GM12875 (cell line): ENCODE results near the gene ZNF526.
A peak's percentile ranks its signal among the peaks of the same experiment; 100 is the strongest.

Source experiments
- H3K4me3 ChIP-seq: one replicate; pipeline ENCODE4 v1.5.1; 2011; ENCODE audit warnings: low read depth, low read length, control low read depth
- TF ChIP-seq, protein P1 (sequence below): IDR thresholded peaks from 2 replicates; pipeline ENCODE4 v1.5.1; 2011; ENCODE audit warnings: low read depth, mild to moderate bottlenecking, control low read depth, inconsistent platforms, low read length, moderate library complexity, borderline replicate concordance; ENCODE audit not compliant: insufficient read depth

Gene ZNF526

DNA sequence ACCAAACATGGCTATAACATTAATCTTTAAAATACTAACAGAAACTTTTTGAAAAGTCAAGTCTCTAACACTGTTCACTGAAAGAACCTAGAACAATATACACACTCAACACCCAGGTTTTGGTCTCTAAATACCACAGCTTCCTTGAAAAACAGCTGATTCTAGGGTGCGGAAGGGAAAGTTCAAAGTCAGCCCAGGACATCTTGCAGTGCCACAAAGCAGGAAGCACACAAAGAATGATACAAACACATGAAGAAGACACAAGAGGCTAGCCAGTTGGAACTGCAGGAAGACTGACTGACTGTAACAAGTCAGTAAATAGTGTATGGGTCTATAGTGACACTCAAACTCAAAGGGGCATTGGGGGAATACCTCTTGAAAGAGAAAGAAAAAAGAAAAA is 7.2 kb upstream of the ZNF526 start:
- H3K4me3 ChIP-seq = no peak overlapping the region
- TF ChIP-seq, protein P1, sequence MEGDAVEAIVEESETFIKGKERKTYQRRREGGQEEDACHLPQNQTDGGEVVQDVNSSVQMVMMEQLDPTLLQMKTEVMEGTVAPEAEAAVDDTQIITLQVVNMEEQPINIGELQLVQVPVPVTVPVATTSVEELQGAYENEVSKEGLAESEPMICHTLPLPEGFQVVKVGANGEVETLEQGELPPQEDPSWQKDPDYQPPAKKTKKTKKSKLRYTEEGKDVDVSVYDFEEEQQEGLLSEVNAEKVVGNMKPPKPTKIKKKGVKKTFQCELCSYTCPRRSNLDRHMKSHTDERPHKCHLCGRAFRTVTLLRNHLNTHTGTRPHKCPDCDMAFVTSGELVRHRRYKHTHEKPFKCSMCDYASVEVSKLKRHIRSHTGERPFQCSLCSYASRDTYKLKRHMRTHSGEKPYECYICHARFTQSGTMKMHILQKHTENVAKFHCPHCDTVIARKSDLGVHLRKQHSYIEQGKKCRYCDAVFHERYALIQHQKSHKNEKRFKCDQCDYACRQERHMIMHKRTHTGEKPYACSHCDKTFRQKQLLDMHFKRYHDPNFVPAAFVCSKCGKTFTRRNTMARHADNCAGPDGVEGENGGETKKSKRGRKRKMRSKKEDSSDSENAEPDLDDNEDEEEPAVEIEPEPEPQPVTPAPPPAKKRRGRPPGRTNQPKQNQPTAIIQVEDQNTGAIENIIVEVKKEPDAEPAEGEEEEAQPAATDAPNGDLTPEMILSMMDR = no peak

DNA sequence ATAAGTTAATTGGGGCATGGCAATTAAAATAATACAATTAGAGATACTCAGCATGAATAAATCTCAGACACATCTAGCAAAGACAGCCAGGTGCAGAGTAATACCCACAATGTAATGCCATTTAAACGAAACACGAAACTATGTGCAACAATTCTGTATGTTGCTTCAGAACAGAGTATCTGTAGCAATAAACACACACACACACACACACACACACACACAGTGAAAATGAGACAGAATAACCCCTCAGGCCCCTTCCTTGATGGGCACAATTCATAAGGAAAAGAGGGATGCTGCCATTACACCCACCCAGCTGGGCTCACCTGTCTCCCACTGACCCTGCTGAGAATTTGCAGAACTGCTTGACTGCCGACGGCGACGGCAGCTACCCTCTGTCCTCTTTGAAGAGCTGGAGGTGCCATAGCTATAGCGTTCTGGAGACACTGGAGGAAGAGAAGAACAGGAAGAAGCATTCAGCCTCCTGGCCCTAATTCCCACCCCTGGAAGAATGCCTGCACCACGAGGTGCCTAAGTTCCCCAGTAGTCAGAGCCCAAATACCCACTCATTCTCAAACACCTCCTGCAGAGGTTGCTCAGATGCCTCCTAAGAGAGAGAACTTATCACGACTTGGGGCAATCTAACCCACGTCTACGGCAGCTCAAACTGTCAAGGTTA is 5.2 kb upstream of the ZNF526 start:
- TF ChIP-seq, protein P1 = no peak
- no peak overlapping the region for H3K4me3 ChIP-seq

DNA sequence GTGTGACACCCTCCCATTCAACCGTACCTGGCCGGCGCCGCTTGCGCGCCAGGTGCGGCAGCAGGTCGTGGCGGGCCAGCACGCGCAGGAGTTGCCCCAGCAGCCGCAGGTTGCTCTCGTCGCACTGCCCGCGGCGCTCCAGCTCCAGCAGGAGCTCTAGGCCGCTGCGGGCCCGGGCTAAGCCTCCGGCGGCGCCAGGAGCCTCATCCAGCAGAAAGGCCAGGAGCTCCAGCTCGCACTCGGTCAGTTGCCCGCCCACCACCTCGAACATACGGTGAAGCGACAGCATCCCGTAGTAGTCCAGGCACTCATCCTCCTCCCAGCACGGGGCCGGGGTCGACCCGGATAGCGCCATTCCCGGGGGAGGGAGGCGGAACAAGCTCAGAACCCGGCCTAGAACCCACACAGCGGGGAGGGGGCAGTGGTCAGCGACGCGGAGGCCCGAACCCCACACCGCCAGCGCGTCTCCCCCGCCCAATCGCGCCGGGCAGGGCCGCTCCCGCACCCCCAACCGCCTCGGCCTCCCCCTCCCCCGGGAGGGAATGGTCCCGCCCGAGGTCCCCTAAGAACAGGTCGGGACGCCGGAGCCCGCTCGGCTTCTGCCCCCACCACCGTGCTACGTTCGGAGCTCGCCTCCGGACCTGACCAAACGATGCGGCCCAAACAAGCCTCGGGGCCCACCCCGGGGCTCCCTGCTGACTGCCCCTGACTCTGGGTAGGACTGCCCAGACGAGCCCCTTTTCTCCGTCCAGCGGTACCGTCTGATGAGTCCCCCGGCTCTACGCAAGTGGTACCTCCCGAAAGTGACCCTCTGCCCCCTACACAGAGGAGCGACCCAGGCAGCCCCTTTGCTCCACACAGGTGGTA is 3.2 kb upstream of the ZNF526 start:
- H3K4me3 ChIP-seq = peak overlapping the region; percentile 57
- TF ChIP-seq, protein P1 = no peak

DNA sequence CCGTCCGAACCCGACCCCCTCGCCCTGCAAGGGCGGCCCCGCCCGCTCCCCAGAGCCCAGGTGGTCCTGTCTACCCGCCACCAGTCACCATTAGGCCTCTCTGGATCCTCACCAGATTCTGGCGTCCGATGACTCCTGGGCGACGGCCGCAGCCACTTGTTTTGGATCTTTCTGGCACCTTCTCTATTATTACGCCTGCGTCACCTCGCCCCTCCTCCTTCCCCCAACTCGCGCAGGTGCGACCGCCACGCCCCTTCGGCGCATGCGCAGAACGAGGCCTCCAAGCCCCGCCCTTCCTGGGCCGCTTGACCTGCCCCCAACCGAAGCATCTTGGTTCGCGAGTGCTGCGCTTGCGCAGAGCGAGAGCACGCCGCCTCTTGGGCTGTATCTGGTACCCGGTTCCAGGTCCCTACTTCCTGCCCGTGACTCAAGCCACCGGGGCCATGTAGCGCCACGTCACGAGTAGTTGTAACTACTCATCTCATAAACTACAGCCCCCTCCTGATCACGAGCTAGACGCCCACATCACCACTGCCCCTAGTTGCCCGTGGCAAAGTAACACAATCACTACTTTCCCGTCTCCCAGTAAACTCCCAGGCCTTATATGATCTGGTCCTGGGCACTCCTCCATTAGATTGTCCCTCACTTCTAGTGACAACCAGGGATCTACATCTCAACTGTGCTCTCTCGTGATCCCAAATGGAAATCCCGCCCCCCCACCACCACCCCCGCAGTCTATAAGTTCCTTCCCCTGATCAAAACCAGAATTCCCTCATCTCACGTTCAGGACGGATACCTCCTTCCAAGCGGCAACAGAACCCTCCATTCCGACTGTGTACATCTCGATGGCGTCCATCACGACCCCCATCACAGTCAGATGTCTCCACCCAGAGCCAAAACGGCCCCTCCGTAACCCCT is 2.3 kb upstream of the ZNF526 start, which contains the start of gene DEDD2:
TSS of gene DEDD2 (minus strand) at position 158 of the 918 bp plus-strand sequence. CDS start 670 bp downstream, outside the sequence.
- peak within 1 kb of the TSS; percentile 57 for H3K4me3 ChIP-seq
- TF ChIP-seq, protein P1 = no peak

DNA sequence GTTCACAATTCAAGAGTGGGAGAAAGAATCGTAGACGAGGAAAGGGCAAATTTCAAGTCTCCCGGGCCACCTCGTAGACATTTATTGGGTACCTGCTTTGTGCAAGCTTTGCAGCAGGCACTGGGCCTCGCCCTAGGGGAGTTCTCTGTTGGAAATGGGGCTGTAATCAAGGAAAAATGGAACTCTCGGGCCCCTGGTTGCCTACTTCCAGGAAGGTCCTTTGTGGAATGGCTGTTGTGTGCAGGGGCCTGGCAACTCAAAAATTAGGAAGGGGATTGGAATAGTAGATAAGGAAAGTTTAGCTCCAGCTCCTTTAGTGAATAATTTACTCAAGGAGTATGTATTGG is 612 bp downstream of the ZNF526 start:
- TF ChIP-seq, protein P1 = no peak
- peak overlapping the region; percentile 77 for H3K4me3 ChIP-seq

DNA sequence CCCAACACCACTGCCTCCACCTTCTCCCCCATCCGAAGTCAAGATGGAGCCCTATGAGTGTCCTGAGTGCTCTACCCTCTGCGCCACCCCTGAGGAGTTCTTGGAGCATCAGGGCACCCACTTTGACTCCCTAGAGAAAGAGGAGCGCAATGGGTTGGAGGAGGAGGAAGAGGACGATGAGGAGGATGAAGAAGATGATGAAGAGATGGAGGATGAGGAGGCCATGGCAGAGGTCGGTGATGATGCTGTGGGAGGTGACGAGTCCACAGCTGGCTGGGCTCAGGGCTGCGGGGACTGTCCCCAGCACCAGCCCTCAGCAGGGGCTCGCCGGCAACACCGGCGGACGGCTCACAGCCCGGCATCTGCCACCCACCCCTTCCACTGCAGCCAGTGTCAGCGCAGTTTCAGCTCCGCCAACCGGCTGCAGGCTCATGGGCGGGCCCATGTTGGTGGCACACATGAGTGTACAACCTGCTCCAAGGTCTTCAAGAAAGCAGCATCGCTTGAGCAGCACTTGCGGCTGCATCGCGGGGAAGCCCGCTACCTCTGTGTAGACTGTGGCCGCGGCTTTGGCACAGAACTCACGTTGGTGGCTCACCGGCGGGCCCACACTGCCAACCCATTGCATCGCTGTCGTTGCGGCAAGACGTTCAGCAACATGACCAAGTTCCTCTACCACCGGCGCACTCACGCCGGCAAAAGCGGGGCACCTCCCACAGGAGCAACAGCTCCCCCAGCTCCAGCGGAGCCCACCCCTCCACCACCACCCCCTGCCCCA is 5.0 kb downstream of the ZNF526 start:
- TF ChIP-seq, protein P1 = no peak
- H3K4me3 ChIP-seq = no peak overlapping the region
